ENCODE results near the gene PHACTR2. TPM values are rescaled to one million over a fixed set of nuclear protein-coding genes. Genes with fewer than 3 reads are reported as not detected.

Gene PHACTR2
- total and polyA plus RNA-seq, 2 of the 13 experiments (the other 11 are each of a cell fraction or from before 2014, with no cell fraction given) = 11.3 to 28.2 TPM

GRCh38 chr6:143752459-143752858 lies 74.7 kb downstream of the PHACTR2 start:
- Histone ChIP-seq H3K36me3 (replicated peaks in 1 of 2; ENCODE audit: control insufficient read depth in 1 of 2, insufficient read depth in 2 of 2, low read length in 2 of 2) (peaks cover 4 to 14% of the 10 kb centered on the region in 2 experiments; a peak in 4 of 5 replicates), H3K9me3 (ENCODE audit: low read length) (no peaks in the 10 kb centered on the region), H3K4me3 (replicated peaks in 1 of 3; ENCODE audit: insufficient read depth in 1 of 3, low read depth in 2 of 3, low read length in 3 of 3) (no peak overlapping the region), H3K9ac (ENCODE audit: insufficient read depth, low read depth, low read length) (no peak overlapping the region), H3K27me3 (ENCODE audit: control insufficient read depth in 1 of 2, insufficient read depth in 2 of 2, low read length in 2 of 2) (no peaks in the 10 kb centered on the region), H3K27ac (ENCODE audit: extremely low read length, insufficient read depth, low read length) (no peak overlapping the region), H4K20me1 (ENCODE audit: insufficient read depth, low read length) (no peaks in the 10 kb centered on the region), H3K4me1 (ENCODE audit: insufficient read depth, low read length) (peaks cover 20% of the 10 kb centered on the region), H3K79me2 (ENCODE audit: insufficient read depth, low read length) (no peaks in the 10 kb centered on the region), H3K4me2 (ENCODE audit: low read depth, low read length) (no peak overlapping the region), H2AFZ (ENCODE audit: low read length) (no peak overlapping the region)
- ATAC-seq (no peak), DNase-seq (ENCODE audit: low spot score) (no peak), FAIRE-seq (no peak)
- TF ChIP-seq ZNF678 (CRISPR knock-in tag; IDR thresholded peaks at IDR 0.05) = no peak
- no peak for TF ChIP-seq HOXA7 (CRISPR knock-in tag; IDR thresholded peaks at IDR 0.05)
- no peak for TF ChIP-seq HOXA9 (CRISPR knock-in tag; IDR thresholded peaks at IDR 0.05; ENCODE audit: borderline replicate concordance)
- no peak for TF ChIP-seq RBAK (CRISPR knock-in tag; IDR thresholded peaks at IDR 0.05)
- 97% methylated on average over 2 of the region's 2 CpGs for WGBS (ENCODE audit: low lambda C conversion rate)
- intact Hi-C loops (cut with micrococcal nuclease; ENCODE audit: unreplicated experiment) (no loop called here), in situ Hi-C loops (cut with HindIII; ENCODE audit: extremely low pct_ligation_motif_present, low pct_unique_long_range_greater_than_20kb) (no loop called here)
- CTCF ChIA-PET (ENCODE audit: low intra/inter-chr PET ratio, low total read pairs) = no interaction called here
- no TSS peak for BruUV-seq (replicated peaks)
- POLR2A ChIA-PET = no interaction called here

- 93% methylated on average over 4 of the region's 4 CpGs for WGBS (ENCODE audit: low lambda C conversion rate)
- H4K20me1 ChIP-seq (ENCODE audit: insufficient read depth, low read length) = no peaks in the 10 kb centered on the region
- no peak overlapping the region for H2AFZ ChIP-seq (ENCODE audit: low read length)
- FAIRE-seq = no peak
- TF ChIP-seq ZNF230 (CRISPR knock-in tag; IDR thresholded peaks at IDR 0.05) (no peak), HIVEP1 (CRISPR knock-in tag; IDR thresholded peaks at IDR 0.05) (no peak), POGK (CRISPR knock-in tag; conservative IDR thresholded peaks at IDR 0.05) (no peak), ZNF660 (CRISPR knock-in tag; IDR thresholded peaks at IDR 0.05; ENCODE audit: borderline replicate concordance, low read depth) (no peak), CENPT (CRISPR knock-in tag; IDR thresholded peaks at IDR 0.05; ENCODE audit: low read depth) (no peak), DBP (CRISPR knock-in tag; IDR thresholded peaks at IDR 0.05; ENCODE audit: not compliant biosample characterization) (no peak), PAXIP1 (CRISPR knock-in tag; conservative IDR thresholded peaks at IDR 0.05) (no peak)
- H3K9ac ChIP-seq (ENCODE audit: insufficient read depth, low read depth, low read length) = no peak overlapping the region
- in situ Hi-C loops (cut with HindIII; ENCODE audit: extremely low pct_ligation_motif_present, low pct_unique_long_range_greater_than_20kb) (no loop called here), intact Hi-C loops (cut with micrococcal nuclease; ENCODE audit: unreplicated experiment) (no loop called here)
- ATAC-seq = no peak
- BruUV-seq (replicated peaks) = no TSS peak
- no peak overlapping the region for H3K27ac ChIP-seq (ENCODE audit: extremely low read length, insufficient read depth, low read length)
- H3K4me1 ChIP-seq (ENCODE audit: insufficient read depth, low read length) = peaks cover 18% of the 10 kb centered on the region
- DNase-seq (ENCODE audit: low spot score) = no peak
- no peaks in the 10 kb centered on the region for H3K9me3 ChIP-seq (ENCODE audit: low read length)
- POLR2A ChIA-PET = no interaction called here
- H3K4me3 ChIP-seq (replicated peaks in 1 of 3; ENCODE audit: insufficient read depth in 1 of 3, low read depth in 2 of 3, low read length in 3 of 3) = no peak overlapping the region
- peaks cover 4 to 14% of the 10 kb centered on the region in 2 experiments; a peak in 4 of 5 replicates for H3K36me3 ChIP-seq (replicated peaks in 1 of 2; ENCODE audit: control insufficient read depth in 1 of 2, insufficient read depth in 2 of 2, low read length in 2 of 2)
- H3K27me3 ChIP-seq (ENCODE audit: control insufficient read depth in 1 of 2, insufficient read depth in 2 of 2, low read length in 2 of 2) = no peaks in the 10 kb centered on the region
- H3K79me2 ChIP-seq (ENCODE audit: insufficient read depth, low read length) = no peaks in the 10 kb centered on the region
- CTCF ChIA-PET (ENCODE audit: low intra/inter-chr PET ratio, low total read pairs) = no interaction called here
- no peak overlapping the region for H3K4me2 ChIP-seq (ENCODE audit: low read depth, low read length)
Observed at GRCh38 chr6:143753678-143754077, 75.9 kb downstream of the PHACTR2 start.

All from HepG2 (cell line).